ENCODE data around the gene MYBBP1A.

- no peak for TF ChIP-seq HNF4A (conservative IDR thresholded peaks at IDR 0.05)
- TF ChIP-seq CTCF (IDR thresholded peaks at IDR 0.05; ENCODE audit: low read depth, low read length, missing input control), result no peak
- no peak for TF ChIP-seq MAX (IDR thresholded peaks at IDR 0.05)
Observed at GRCh38 chr17:4549781-4550533, 5.2 kb downstream of the MYBBP1A start.

Data from liver (tissue), 3 donors.